ENCODE data around the gene CTNNA3.

The CTNNA3 gene

GRCh38 chr10:65952086-65952485, 1743.9 kb downstream of the CTNNA3 start:
- no peak for DNase-seq

GRCh38 chr10:65950075-65950474, 1745.9 kb downstream of the CTNNA3 start:
- DNase-seq, result no peak

GRCh38 chr10:65949526-65949925, 1746.5 kb downstream of the CTNNA3 start:
- no peak for DNase-seq

- DNase-seq, result no peak
These were observed 1750.9 kb downstream of the CTNNA3 start for GRCh38 chr10:65945061-65945460.

GRCh38 chr10:65943451-65943850, 1752.5 kb downstream of the CTNNA3 start:
- no peak for DNase-seq

GRCh38 chr10:65940816-65941662, 1755.0 kb downstream of the CTNNA3 start:
- no peak for DNase-seq

GRCh38 chr10:65940105-65940504, 1755.9 kb downstream of the CTNNA3 start:
- DNase-seq, result no peak

- DNase-seq, result no peak
These were observed 1764.5 kb downstream of the CTNNA3 start for GRCh38 chr10:65931291-65932070.

- no peak for DNase-seq
These were observed 1784.7 kb downstream of the CTNNA3 start for GRCh38 chr10:65911151-65911835.

GRCh38 chr10:65910209-65910608, 1785.8 kb downstream of the CTNNA3 start:
- DNase-seq, result no peak

GRCh38 chr10:65907199-65907712, 1788.7 kb downstream of the CTNNA3 start:
- no peak for DNase-seq

GRCh38 chr10:65903620-65904019, 1792.4 kb downstream of the CTNNA3 start:
- no peak for DNase-seq

GRCh38 chr10:65900271-65900670, 1795.7 kb downstream of the CTNNA3 start:
- DNase-seq, result no peak

GRCh38 chr10:65898055-65898454, 1797.9 kb downstream of the CTNNA3 start:
- no peak for DNase-seq

- no peak for DNase-seq
These were observed 1801.0 kb downstream of the CTNNA3 start for GRCh38 chr10:65894961-65895360.

GRCh38 chr10:65894379-65894778, 1801.6 kb downstream of the CTNNA3 start:
- no peak for DNase-seq

GRCh38 chr10:65893676-65894075, 1802.3 kb downstream of the CTNNA3 start:
- no peak for DNase-seq

- no peak for DNase-seq
These were observed 1803.7 kb downstream of the CTNNA3 start for GRCh38 chr10:65892284-65892683.

- DNase-seq, result no peak
These were observed 1804.7 kb downstream of the CTNNA3 start for GRCh38 chr10:65891073-65891981.

GRCh38 chr10:65864529-65864928, 1831.5 kb downstream of the CTNNA3 start:
- no peak for DNase-seq

GRCh38 chr10:65864036-65864435, 1832.0 kb downstream of the CTNNA3 start:
- DNase-seq, result no peak

All from cortex of kidney (tissue), 1 donor.